Endothelial cell of umbilical vein (primary cell): ENCODE results near the gene DDX56. TPM values are rescaled to one million over a fixed set of nuclear protein-coding genes. Genes with fewer than 3 reads are reported as not detected.

Experiments used
- BruUV-seq: library from RNA; stranded (reverse); fragments of 400-500 nt; replicated peaks from 2 replicates; lab custom pipeline; 2021; lab: Mats Ljungman, UMichigan
- CTCF ChIA-PET: fragments of 300-600, 350-600 bp; sonication (Branson Sonifier 250); formaldehyde crosslinking; loops from one replicate; lab custom pipeline; 2021; ENCODE audit warnings: antibody characterized with exemption, inconsistent platforms; lab: Charles Lee
- POLR2A ChIA-PET: fragments of 300-600, 350-600 bp; sonication (Branson Sonifier 250); formaldehyde crosslinking; loops from one replicate; lab custom pipeline; 2021; ENCODE audit warnings: antibody characterized with exemption, inconsistent platforms; lab: Charles Lee
- DNase-seq: peaks from one replicate; pipeline ENCODE4 v3.0.0-alpha.2; 2011; ENCODE audit warnings: low read depth, low spot score
- FAIRE-seq: peaks from 2 replicates; lab custom pipeline; 2011; peaks lifted over from hg19 to GRCh38; lab: Jason Lieb, UNC
- H2AFZ ChIP-seq: 2 replicates; pipeline ENCODE4 v1.6.0; 2012; ENCODE audit warnings: low read depth, low read length, control low read depth, inconsistent platforms
- H3K27ac ChIP-seq: 2 replicates; pipeline ENCODE4 v1.5.1; 2011; ENCODE audit warnings: low read depth, mild to moderate bottlenecking, control low read depth, low read length, moderate library complexity; ENCODE audit not compliant: insufficient read depth
- H3K27me3 ChIP-seq, 2 experiments: 2 replicates each; pipeline versions ENCODE4 v1.6.0 to v1.6.1; 2011; ENCODE audit warnings: low read length in 2 of 2, mixed read lengths in 1 of 2; ENCODE audit not compliant: control insufficient read depth in 2 of 2, insufficient read depth in 2 of 2
- H3K36me3 ChIP-seq, 2 experiments: 2 replicates in 1 of 2; 3 replicates in 1 of 2; pipeline ENCODE4 v1.5.1; 2011; ENCODE audit warnings: low read length in 2 of 2, mild to moderate bottlenecking in 1 of 2, moderate library complexity in 1 of 2; ENCODE audit not compliant: control insufficient read depth in 2 of 2, insufficient read depth in 2 of 2; ENCODE audit errors: extremely low read depth in 1 of 2
- H3K4me1 ChIP-seq: 3 replicates; pipeline ENCODE4 v1.5.1; 2011; ENCODE audit warnings: mild to moderate bottlenecking, low read length; ENCODE audit not compliant: control insufficient read depth, insufficient read depth; ENCODE audit errors: extremely low read depth
- H3K4me2 ChIP-seq: 2 replicates; pipeline ENCODE4 v1.6.1; 2011; ENCODE audit warnings: low read length, control low read depth, mixed read lengths; ENCODE audit not compliant: insufficient read depth
- H3K4me3 ChIP-seq, 3 experiments: fragments of 200-600 bp in 1 of 3; sonication (generic), shearing (Covaris generic) in 1 of 3; replicated peaks in 1 of 3; 2 replicates each; pipeline ENCODE4 v1.5.1; 2011 to 2016; ENCODE audit warnings: control low read depth in 3 of 3, low read length in 3 of 3, mild to moderate bottlenecking in 2 of 3, inconsistent platforms in 1 of 3, low read depth in 1 of 3, moderate library complexity in 1 of 3; ENCODE audit not compliant: insufficient read depth in 1 of 3
- H3K79me2 ChIP-seq: 2 replicates; pipeline ENCODE4 v1.6.0; 2012; ENCODE audit warnings: low read length, inconsistent platforms; ENCODE audit not compliant: control insufficient read depth, insufficient read depth
- H3K9ac ChIP-seq: replicated peaks from 2 replicates; pipeline ENCODE3; 2011; ENCODE audit warnings: low read length, control low read depth; ENCODE audit not compliant: insufficient read depth; ENCODE audit errors: extremely low read depth
- H3K9me1 ChIP-seq: replicated peaks from 3 replicates; pipeline ENCODE4 v1.6.0; 2011; ENCODE audit warnings: mild to moderate bottlenecking, low read length; ENCODE audit not compliant: control insufficient read depth, insufficient read depth; ENCODE audit errors: extremely low read depth
- H3K9me3 ChIP-seq: replicated peaks from 2 replicates; pipeline ENCODE4 v1.5.1; 2012; ENCODE audit warnings: low read length, inconsistent platforms; ENCODE audit not compliant: control insufficient read depth, insufficient read depth
- H4K20me1 ChIP-seq: replicated peaks from 2 replicates; pipeline ENCODE3; 2011; ENCODE audit warnings: mild to moderate bottlenecking, low read length; ENCODE audit not compliant: control insufficient read depth, insufficient read depth; ENCODE audit errors: extremely low read depth
- CTCF ChIP-seq, 2 donors: IDR thresholded peaks; 1 replicate in 1 of 2; 2 replicates in 1 of 2; pipeline ENCODE4 v1.5.1; 2011; ENCODE audit warnings: low read length in 2 of 2, mild to moderate bottlenecking in 2 of 2, moderate library complexity in 2 of 2, control low read depth in 1 of 2, inconsistent platforms in 1 of 2, low read depth in 1 of 2; ENCODE audit not compliant: insufficient read depth in 1 of 2; ENCODE audit errors: extremely low read depth in 1 of 2
- EZH2 ChIP-seq: IDR thresholded peaks from 2 replicates; pipeline ENCODE4 v1.6.1; 2012; ENCODE audit warnings: borderline replicate concordance, low read depth, mild to moderate bottlenecking, moderate library complexity, low read length, inconsistent platforms; ENCODE audit not compliant: severe bottlenecking
- FOS ChIP-seq: IDR thresholded peaks from 2 replicates; pipeline ENCODE4 v1.6.1; 2011; ENCODE audit warnings: mild to moderate bottlenecking, low read length, moderate library complexity, borderline replicate concordance; ENCODE audit not compliant: insufficient read depth
- GATA2 ChIP-seq: IDR thresholded peaks from 2 replicates; pipeline ENCODE4 v1.7.0; 2011; ENCODE audit warnings: low read depth, mild to moderate bottlenecking, moderate library complexity, mixed read lengths, low read length; ENCODE audit not compliant: insufficient read length, insufficient read depth
- JUN ChIP-seq: IDR thresholded peaks from 2 replicates; pipeline ENCODE4 v1.6.1; 2011; ENCODE audit warnings: borderline replicate concordance, low read depth; ENCODE audit not compliant: insufficient read length, insufficient read depth
- MAX ChIP-seq: IDR thresholded peaks from 2 replicates; pipeline ENCODE4 v1.6.1; 2011; ENCODE audit not compliant: insufficient read depth, insufficient read length
- MYC ChIP-seq: IDR thresholded peaks from one replicate; pipeline ENCODE4 v1.6.1; 2011; ENCODE audit warnings: mild to moderate bottlenecking, low read depth, low read length
- POLR2A ChIP-seq: IDR thresholded peaks from 2 replicates; pipeline ENCODE4 v1.6.1; 2012; ENCODE audit warnings: low read depth, mild to moderate bottlenecking, control low read depth, low read length
- POLR2AphosphoS5 ChIP-seq: IDR thresholded peaks from 2 replicates; pipeline ENCODE4 v1.6.1; 2012; ENCODE audit warnings: low read depth, mild to moderate bottlenecking, control low read depth, low read length, moderate library complexity; ENCODE audit not compliant: insufficient read depth
- dilution Hi-C: fragments of 300-500 bp; cut with MboI; formaldehyde crosslinking; loops from one replicate; pipeline ENCODE4 v1.15.0; 2019; ENCODE audit warnings: low sequenced_read_pairs; ENCODE audit not compliant: extremely low pct_ligation_motif_present
- intact Hi-C: fragments of 100-400 bp; cut with micrococcal nuclease; formaldehyde crosslinking; loops from one replicate; pipeline ENCODE4 v1.10.0; 2022
- polyA plus RNA-seq, 4 experiments: library from polyadenylated mRNA; depleted of rRNA in 3 of 4; stranded (reverse) in 3 of 4; unstranded in 1 of 4; fragments of >200 nt; gene quantifications; 2 replicates each; pipeline versions ENCODE4 v1.2.1 to v1.2.3, GENCODE V29; 2011 to 2012; ENCODE audit warnings: missing spikeins in 1 of 4
- total RNA-seq: library from RNA; stranded (reverse); gene quantifications from 2 replicates; pipeline ENCODE4 v1.2.3, GENCODE V29; 2021

DDX56 gene
- total and polyA plus RNA-seq, 2 donors (not counting 3 experiments of a cell fraction or from before 2014, with no cell fraction given) = 94.7 to 96.6 TPM

- no peaks in the 10 kb centered on the region for H3K79me2 ChIP-seq
- POLR2A ChIA-PET = no interaction called here
- no peak overlapping the region for H3K27ac ChIP-seq
- no peak overlapping the region for H3K4me2 ChIP-seq
- no TSS peak for BruUV-seq
- no peak for TF ChIP-seq MAX
- no peak for TF ChIP-seq FOS
- no peak for TF ChIP-seq EZH2
- TF ChIP-seq GATA2 = no peak
- TF ChIP-seq CTCF (IDR thresholded peaks at IDR 0.05; ENCODE audit: extremely low read depth in 1 of 2, insufficient read depth in 1 of 2, low read depth in 1 of 2, low read length in 2 of 2) = no peak
- TF ChIP-seq MYC = no peak
- TF ChIP-seq POLR2A = no peak
- no peak for TF ChIP-seq JUN
- TF ChIP-seq POLR2AphosphoS5 = no peak
- H3K9me3 ChIP-seq = no peaks in the 10 kb centered on the region
- no peaks in the 10 kb centered on the region for H3K9me1 ChIP-seq
- H3K36me3 ChIP-seq = no peaks in the 10 kb centered on the region
- no peak overlapping the region for H2AFZ ChIP-seq
- DNase-seq = no peak
- intact Hi-C loops (no loop called here), dilution Hi-C loops (no loop called here)
- CTCF ChIA-PET = interaction anchor here (3.0 kb wide), 1 partner anchor 13 kb away, joined by 17 read pairs; no protein-coding TSS in a partner anchor
- H3K9ac ChIP-seq = no peak overlapping the region
- H3K4me3 ChIP-seq = no peak overlapping the region
- H3K27me3 ChIP-seq = peaks cover 6 to 8% of the 10 kb centered on the region in 2 experiments
- H3K4me1 ChIP-seq = no peaks in the 10 kb centered on the region
- no peaks in the 10 kb centered on the region for H4K20me1 ChIP-seq
- FAIRE-seq = no peak
Observed at GRCh38 chr7:44521347-44522095, 52.2 kb downstream of the DDX56 start.
